ENCODE results near the gene IFIH1. TPM values are rescaled to one million over a fixed set of nuclear protein-coding genes. Genes with fewer than 3 reads are reported as not detected.
A peak's percentile ranks its signal among the peaks of the same experiment; 100 is the strongest.

The IFIH1 gene
- polyA plus RNA-seq, 1 donor = 2.8 TPM

- no peak for DNase-seq
Measured at GRCh38 chr2:162257425-162257824, 61.1 kb downstream of the IFIH1 start.

- no peak for DNase-seq
Measured at GRCh38 chr2:162256591-162256991, 61.9 kb downstream of the IFIH1 start.

- no peak for DNase-seq
Measured at GRCh38 chr2:162254236-162254871, 64.1 kb downstream of the IFIH1 start.

GRCh38 chr2:162253435-162253834 lies 65.0 kb downstream of the IFIH1 start:
- no peak for DNase-seq

GRCh38 chr2:162252153-162252552 lies 66.3 kb downstream of the IFIH1 start:
- no peak for DNase-seq

GRCh38 chr2:162245781-162246180 lies 72.7 kb downstream of the IFIH1 start:
- DNase-seq = no peak

GRCh38 chr2:162245061-162245460 lies 73.4 kb downstream of the IFIH1 start:
- DNase-seq = no peak

GRCh38 chr2:162244541-162245031 lies 73.9 kb downstream of the IFIH1 start:
- DNase-seq = no peak

- no peak for DNase-seq
Measured at GRCh38 chr2:162243715-162244114, 74.8 kb downstream of the IFIH1 start.

GRCh38 chr2:162243294-162243693 lies 75.2 kb downstream of the IFIH1 start, which contains the start of gene FAP:
Gene FAP, minus strand, starts transcription at chr2:162243445. Its CDS starts 118 bp downstream, at chr2:162243327.
- peak; percentile 89 for DNase-seq

- peak; percentile 59 for DNase-seq
Measured at GRCh38 chr2:162242586-162243280, 75.8 kb downstream of the IFIH1 start.

GRCh38 chr2:162241571-162241970 lies 76.9 kb downstream of the IFIH1 start:
- DNase-seq = no peak

GRCh38 chr2:162234620-162235462 lies 83.6 kb downstream of the IFIH1 start:
- DNase-seq = no peak

GRCh38 chr2:162233197-162233596 lies 85.3 kb downstream of the IFIH1 start:
- no peak for DNase-seq

GRCh38 chr2:162232671-162233070 lies 85.8 kb downstream of the IFIH1 start:
- no peak for DNase-seq

GRCh38 chr2:162232027-162232426 lies 86.5 kb downstream of the IFIH1 start:
- DNase-seq = no peak

- no peak for DNase-seq
Measured at GRCh38 chr2:162230761-162231160, 87.7 kb downstream of the IFIH1 start.

GRCh38 chr2:162226836-162227235 lies 91.6 kb downstream of the IFIH1 start:
- no peak for DNase-seq

- DNase-seq = no peak
Measured at GRCh38 chr2:162221064-162221463, 97.4 kb downstream of the IFIH1 start.

GRCh38 chr2:162220368-162220767 lies 98.1 kb downstream of the IFIH1 start:
- peak; percentile 70 for DNase-seq

- peak; percentile 59 for DNase-seq
Measured at GRCh38 chr2:162219426-162219825, 99.1 kb downstream of the IFIH1 start.

- peak; percentile 61 for DNase-seq
Measured at GRCh38 chr2:162217598-162217997, 100.9 kb downstream of the IFIH1 start.

Data from hindlimb muscle (tissue), 1 donor.